Astrocyte (in vitro differentiated cells and primary cell): Measurements from ENCODE around the gene UTS2B. TPM values are rescaled to one million over a fixed set of nuclear protein-coding genes. Genes with fewer than 3 reads are reported as not detected.
A peak's percentile ranks its signal among the peaks of the same experiment; 100 is the strongest.

Source experiments
- DNase-seq: peaks from one replicate; pipeline ENCODE4 v3.0.0-alpha.2; 2010; ENCODE audit warnings: low read depth
- FAIRE-seq: peaks from 2 replicates; lab custom pipeline; 2011; peaks lifted over from hg19 to GRCh38; lab: Jason Lieb, UNC
- H2AFZ ChIP-seq: 2 replicates; pipeline ENCODE4 v1.6.0; 2012; ENCODE audit warnings: low read depth, low read length, inconsistent platforms
- H3K27ac ChIP-seq: 2 replicates; pipeline ENCODE4 v1.5.1; 2011; ENCODE audit warnings: low read depth, low read length, inconsistent platforms
- H3K27me3 ChIP-seq: 2 replicates; pipeline ENCODE4 v1.6.0; 2011; ENCODE audit warnings: low read length, inconsistent platforms; ENCODE audit not compliant: insufficient read depth
- H3K36me3 ChIP-seq: 2 replicates; pipeline ENCODE4 v1.5.1; 2011; ENCODE audit warnings: low read length, inconsistent platforms; ENCODE audit not compliant: insufficient read depth
- H3K4me1 ChIP-seq: 2 replicates; pipeline ENCODE4 v1.5.1; 2011; ENCODE audit warnings: low read length, inconsistent platforms; ENCODE audit not compliant: insufficient read depth
- H3K4me2 ChIP-seq: 2 replicates; pipeline ENCODE4 v1.6.0; 2012; ENCODE audit warnings: low read length, inconsistent platforms
- H3K4me3 ChIP-seq: 2 replicates; pipeline ENCODE4 v1.5.1; 2011; ENCODE audit warnings: low read depth, mild to moderate bottlenecking, low read length, inconsistent platforms; ENCODE audit not compliant: insufficient read depth
- H3K79me2 ChIP-seq: 2 replicates; pipeline ENCODE4 v1.6.0; 2012; ENCODE audit warnings: mild to moderate bottlenecking, low read length, inconsistent platforms; ENCODE audit not compliant: insufficient read depth
- H3K9ac ChIP-seq: 2 replicates; pipeline ENCODE4 v1.6.0; 2012; ENCODE audit warnings: mild to moderate bottlenecking, low read length, inconsistent platforms
- H3K9me3 ChIP-seq: 2 replicates; pipeline ENCODE4 v1.5.1; 2012; ENCODE audit warnings: low read depth, mild to moderate bottlenecking, low read length, inconsistent platforms; ENCODE audit not compliant: insufficient read depth
- H4K20me1 ChIP-seq: 2 replicates; pipeline ENCODE4 v1.6.0; 2012; ENCODE audit warnings: low read length, inconsistent platforms; ENCODE audit not compliant: insufficient read depth
- H3K27ac Mint-ChIP-seq: one replicate; pipeline ENCODE4 v1.8.0; 2021; ENCODE audit warnings: mild to moderate bottlenecking, mixed read lengths; ENCODE audit not compliant: unreplicated experiment
- H3K27me3 Mint-ChIP-seq: one replicate; pipeline ENCODE4 v1.8.0; 2021; ENCODE audit warnings: low read depth, mixed read lengths; ENCODE audit not compliant: unreplicated experiment
- H3K36me3 Mint-ChIP-seq: one replicate; pipeline ENCODE4 v1.8.0; 2021; ENCODE audit warnings: low read depth, mixed read lengths; ENCODE audit not compliant: unreplicated experiment
- H3K4me1 Mint-ChIP-seq: one replicate; pipeline ENCODE4 v1.8.0; 2021; ENCODE audit warnings: low read depth, mixed read lengths; ENCODE audit not compliant: unreplicated experiment
- H3K4me3 Mint-ChIP-seq: one replicate; pipeline ENCODE4 v1.8.0; 2021; ENCODE audit warnings: mild to moderate bottlenecking, moderate library complexity, mixed read lengths; ENCODE audit not compliant: unreplicated experiment
- H3K9me3 Mint-ChIP-seq: one replicate; pipeline ENCODE4 v1.8.0; 2021; ENCODE audit warnings: mild to moderate bottlenecking, mixed read lengths; ENCODE audit not compliant: unreplicated experiment
- EZH2 ChIP-seq: IDR thresholded peaks from 2 replicates; pipeline ENCODE4 v1.6.1; 2012; ENCODE audit warnings: mild to moderate bottlenecking, low read length, inconsistent platforms; ENCODE audit not compliant: insufficient read depth
- total RNA-seq: library from RNA; stranded (reverse); gene quantifications from 2 replicates; pipeline ENCODE4 v1.2.1, GENCODE V29; 2021
- TF ChIP-seq, protein P1 (sequence below): IDR thresholded peaks from 2 replicates; pipeline ENCODE4 v1.5.1; 2011; ENCODE audit warnings: low read depth, mild to moderate bottlenecking, inconsistent platforms, low read length, moderate library complexity; ENCODE audit not compliant: insufficient read depth

Gene UTS2B
- total RNA-seq, 1 donor from 2014 or later = 0.75 TPM

DNA sequence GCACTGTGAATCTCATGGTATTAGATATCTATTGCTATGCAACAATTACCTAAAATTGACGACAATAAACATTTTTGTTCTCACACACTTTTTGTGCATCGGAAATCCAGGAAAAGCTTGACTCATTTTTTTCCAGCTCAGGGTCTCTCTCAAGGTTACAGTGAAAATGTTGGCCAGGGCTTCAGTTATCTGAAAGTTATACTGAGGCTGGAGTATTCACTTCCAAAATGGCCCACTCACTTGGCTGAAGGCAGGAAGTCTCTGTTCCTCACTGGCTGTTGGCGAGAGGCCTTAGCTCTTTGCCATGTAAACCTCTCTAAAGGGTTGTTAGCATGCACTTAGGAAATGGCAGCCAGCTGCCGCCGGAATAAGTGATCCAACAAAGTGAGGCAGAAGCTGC, 89.8 kb downstream of the UTS2B start:
- FAIRE-seq = no peak
- H3K27ac ChIP-seq = no peak overlapping the region
- H3K36me3 Mint-ChIP-seq = no peaks in the 10 kb centered on the region

DNA sequence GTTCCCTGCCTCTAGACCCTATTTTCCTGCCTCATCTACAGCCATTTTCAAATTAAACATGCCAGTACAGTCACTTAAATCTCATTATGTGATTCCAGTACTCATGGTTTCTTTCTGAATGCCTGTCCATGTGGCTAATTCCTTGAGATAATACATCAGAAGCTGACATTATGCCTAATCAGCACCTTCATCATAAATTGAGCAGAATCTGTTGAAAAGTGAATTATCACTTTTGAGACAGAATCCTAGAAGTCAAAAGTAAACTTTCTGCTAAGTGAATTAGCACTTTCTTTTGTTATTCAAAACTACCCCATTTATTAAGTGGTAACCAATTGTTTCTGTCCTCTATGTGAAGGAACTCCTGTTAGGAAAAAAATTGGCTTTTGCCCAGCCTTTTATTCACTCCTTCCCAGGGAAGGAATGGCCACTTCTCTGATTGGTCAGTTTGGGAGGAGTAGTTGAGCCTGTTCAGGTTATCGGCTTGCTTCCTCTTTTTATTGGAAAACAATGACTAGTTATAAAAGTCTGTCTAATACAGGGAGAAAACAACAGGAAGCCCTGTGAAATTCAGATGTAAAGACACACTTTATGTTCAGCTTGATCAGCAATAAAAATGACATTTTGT, 90.8 kb downstream of the UTS2B start:
- H3K36me3 Mint-ChIP-seq = no peaks in the 10 kb centered on the region
- no peak for DNase-seq
- H3K4me1 Mint-ChIP-seq = peaks cover 17% of the 10 kb centered on the region
- no peak for FAIRE-seq
- H3K27ac Mint-ChIP-seq = no peak overlapping the region
- Histone ChIP-seq H4K20me1 (no peaks in the 10 kb centered on the region), H3K4me3 (no peak overlapping the region), H3K4me1 (peaks cover 28% of the 10 kb centered on the region), H3K79me2 (no peaks in the 10 kb centered on the region), H3K27me3 (no peaks in the 10 kb centered on the region), H3K9me3 (no peaks in the 10 kb centered on the region), H3K36me3 (no peaks in the 10 kb centered on the region), H2AFZ (no peak overlapping the region), H3K27ac (no peak overlapping the region), H3K4me2 (no peak overlapping the region), H3K9ac (no peak overlapping the region)
- H3K9me3 Mint-ChIP-seq = no peaks in the 10 kb centered on the region
- H3K27me3 Mint-ChIP-seq = no peaks in the 10 kb centered on the region
- H3K4me3 Mint-ChIP-seq = no peak overlapping the region
- no peak for TF ChIP-seq EZH2

More for the DNA sequence above, 89.8 kb downstream of the UTS2B start:
- Mint-ChIP-seq H3K27me3 (no peaks in the 10 kb centered on the region), H3K27ac (no peak overlapping the region), H3K4me1 (peaks cover 14% of the 10 kb centered on the region), H3K9me3 (no peaks in the 10 kb centered on the region), H3K4me3 (no peak overlapping the region)
- H4K20me1 ChIP-seq = no peaks in the 10 kb centered on the region
- no peaks in the 10 kb centered on the region for H3K36me3 ChIP-seq
- no peak for DNase-seq
- TF ChIP-seq, protein P1, sequence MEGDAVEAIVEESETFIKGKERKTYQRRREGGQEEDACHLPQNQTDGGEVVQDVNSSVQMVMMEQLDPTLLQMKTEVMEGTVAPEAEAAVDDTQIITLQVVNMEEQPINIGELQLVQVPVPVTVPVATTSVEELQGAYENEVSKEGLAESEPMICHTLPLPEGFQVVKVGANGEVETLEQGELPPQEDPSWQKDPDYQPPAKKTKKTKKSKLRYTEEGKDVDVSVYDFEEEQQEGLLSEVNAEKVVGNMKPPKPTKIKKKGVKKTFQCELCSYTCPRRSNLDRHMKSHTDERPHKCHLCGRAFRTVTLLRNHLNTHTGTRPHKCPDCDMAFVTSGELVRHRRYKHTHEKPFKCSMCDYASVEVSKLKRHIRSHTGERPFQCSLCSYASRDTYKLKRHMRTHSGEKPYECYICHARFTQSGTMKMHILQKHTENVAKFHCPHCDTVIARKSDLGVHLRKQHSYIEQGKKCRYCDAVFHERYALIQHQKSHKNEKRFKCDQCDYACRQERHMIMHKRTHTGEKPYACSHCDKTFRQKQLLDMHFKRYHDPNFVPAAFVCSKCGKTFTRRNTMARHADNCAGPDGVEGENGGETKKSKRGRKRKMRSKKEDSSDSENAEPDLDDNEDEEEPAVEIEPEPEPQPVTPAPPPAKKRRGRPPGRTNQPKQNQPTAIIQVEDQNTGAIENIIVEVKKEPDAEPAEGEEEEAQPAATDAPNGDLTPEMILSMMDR = no peak
- no peak for TF ChIP-seq EZH2
- H3K79me2 ChIP-seq = no peaks in the 10 kb centered on the region
- no peak overlapping the region for H2AFZ ChIP-seq
- peaks cover 23% of the 10 kb centered on the region for H3K4me1 ChIP-seq
- H3K4me2 ChIP-seq = no peak overlapping the region
- H3K9ac ChIP-seq = no peak overlapping the region
- no peak overlapping the region for H3K4me3 ChIP-seq
- H3K27me3 ChIP-seq = no peaks in the 10 kb centered on the region
- H3K9me3 ChIP-seq = no peaks in the 10 kb centered on the region

DNA sequence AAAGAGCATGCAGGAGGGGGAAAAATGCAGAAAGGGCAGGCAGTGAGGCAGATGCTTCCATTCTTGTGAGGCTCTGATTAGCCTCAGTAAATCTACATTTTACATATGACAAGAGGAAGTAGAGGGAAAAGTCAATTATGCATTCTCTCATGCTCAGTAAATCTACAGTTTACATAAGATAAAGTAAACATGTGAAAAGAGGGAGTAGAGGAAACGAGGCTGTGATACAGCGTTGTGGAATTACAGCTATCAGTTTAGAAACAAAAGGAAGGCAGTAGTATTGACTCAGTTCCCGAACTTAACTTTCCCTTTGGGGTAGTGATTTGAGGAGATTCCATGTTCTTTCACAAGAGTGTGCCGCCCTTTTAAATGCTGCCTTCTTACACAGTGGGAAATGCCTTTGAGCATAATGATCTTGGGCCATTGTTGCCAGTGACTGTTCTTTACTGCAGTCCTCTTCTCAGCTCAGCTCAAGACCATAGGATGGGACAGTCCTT, 92.0 kb downstream of the UTS2B start:
- Histone ChIP-seq H3K4me3 (peak overlapping the region; percentile 6), H3K9ac (no peak overlapping the region), H3K27me3 (no peaks in the 10 kb centered on the region), H3K4me1 (peaks cover 28% of the 10 kb centered on the region), H3K79me2 (no peaks in the 10 kb centered on the region), H3K9me3 (no peaks in the 10 kb centered on the region), H3K27ac (peak overlapping the region; percentile 21), H2AFZ (peak overlapping the region; percentile 56), H4K20me1 (no peaks in the 10 kb centered on the region), H3K4me2 (peak overlapping the region; percentile 61), H3K36me3 (no peaks in the 10 kb centered on the region)
- Mint-ChIP-seq H3K4me1 (peaks cover 17% of the 10 kb centered on the region), H3K36me3 (no peaks in the 10 kb centered on the region), H3K27ac (no peak overlapping the region), H3K9me3 (no peaks in the 10 kb centered on the region), H3K27me3 (no peaks in the 10 kb centered on the region), H3K4me3 (no peak overlapping the region)
- FAIRE-seq (peak; percentile 75), DNase-seq (peak; percentile 57)
- TF ChIP-seq, protein P1 = no peak
- TF ChIP-seq EZH2 = no peak
